HG03045 (cell line): ENCODE data around the gene COA1.
"Not testable (repeated sequence)": the region's sequence is repeated elsewhere in the genome, so short reads cannot be mapped to it uniquely, and the experiment has no call there.

Experiments used
- ATAC-seq: cut with Tn5 transposase; IDR thresholded peaks from one replicate; pipeline ENCODE4 v1.9.1; 2021; ENCODE audit warnings: mild to moderate bottlenecking, moderate library complexity; ENCODE audit not compliant: unreplicated experiment

COA1 gene

DNA sequence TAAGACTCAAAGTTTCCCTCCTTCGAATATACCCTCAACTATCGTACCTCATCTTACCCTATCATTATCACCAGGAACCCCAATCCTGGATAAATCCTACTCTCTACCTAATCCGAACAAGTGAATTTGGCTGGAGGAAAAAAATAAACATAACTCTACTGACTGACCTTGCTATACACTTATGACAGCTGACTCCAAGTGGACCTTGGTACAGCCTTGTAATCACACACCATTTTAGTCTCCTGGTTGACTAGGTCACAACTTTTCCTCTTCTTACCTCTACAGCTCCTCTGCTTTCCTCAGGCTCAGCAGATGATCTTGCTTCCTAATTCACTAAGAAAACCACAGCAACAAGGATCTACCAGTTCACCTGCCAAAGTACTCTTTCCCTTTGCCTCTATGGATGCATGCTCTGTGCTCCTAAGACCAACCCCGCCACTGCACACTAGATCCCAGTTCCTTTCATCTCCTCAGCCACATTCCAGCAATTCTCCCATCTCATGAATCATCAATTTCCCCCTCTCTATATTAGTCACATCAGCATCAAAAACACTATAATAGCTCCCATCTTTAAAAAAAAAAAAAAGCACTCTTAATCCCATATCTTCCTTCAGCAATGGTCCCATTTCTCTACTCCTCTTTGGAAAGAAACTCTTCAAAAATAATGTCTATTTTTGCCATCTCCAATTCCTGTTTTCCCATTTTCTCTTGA lies 35.5 kb downstream of the COA1 start:
- no peak for ATAC-seq

DNA sequence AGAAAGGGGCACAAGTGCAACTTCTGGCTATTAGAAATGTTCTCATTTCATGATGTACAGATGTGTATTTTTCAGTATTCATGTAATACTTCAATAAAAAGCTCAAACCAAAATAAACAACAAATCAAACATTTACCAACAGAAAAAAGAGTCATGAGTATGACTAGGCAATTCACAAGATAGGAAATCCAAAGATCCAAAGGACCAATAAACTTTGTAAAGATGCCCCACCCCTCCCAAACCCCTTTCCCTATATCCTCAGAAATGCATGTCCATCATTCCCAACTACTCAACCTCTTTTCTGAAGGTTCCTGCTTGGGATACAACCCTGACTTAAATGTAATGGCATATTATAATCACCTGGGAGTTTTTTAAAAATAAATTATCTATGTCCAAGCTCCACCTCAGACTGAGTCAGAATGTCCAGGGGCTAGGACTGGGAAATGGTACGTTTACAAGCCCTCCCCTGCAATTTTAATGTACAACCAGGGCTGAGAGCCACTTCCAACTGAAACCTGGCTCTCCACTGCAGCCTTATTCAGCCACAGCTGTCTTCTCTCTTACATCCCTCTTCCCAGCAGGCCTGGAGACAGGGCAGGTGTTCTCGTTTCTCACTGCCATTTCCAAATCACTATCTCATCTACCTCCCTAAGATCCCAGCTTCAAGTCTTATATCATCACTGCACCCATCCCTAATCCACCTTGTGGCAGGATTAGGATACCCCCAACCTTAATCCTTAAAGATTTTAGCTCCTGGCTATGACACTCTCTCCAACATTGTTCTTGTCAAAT lies 36.5 kb downstream of the COA1 start:
- ATAC-seq = no peak

DNA sequence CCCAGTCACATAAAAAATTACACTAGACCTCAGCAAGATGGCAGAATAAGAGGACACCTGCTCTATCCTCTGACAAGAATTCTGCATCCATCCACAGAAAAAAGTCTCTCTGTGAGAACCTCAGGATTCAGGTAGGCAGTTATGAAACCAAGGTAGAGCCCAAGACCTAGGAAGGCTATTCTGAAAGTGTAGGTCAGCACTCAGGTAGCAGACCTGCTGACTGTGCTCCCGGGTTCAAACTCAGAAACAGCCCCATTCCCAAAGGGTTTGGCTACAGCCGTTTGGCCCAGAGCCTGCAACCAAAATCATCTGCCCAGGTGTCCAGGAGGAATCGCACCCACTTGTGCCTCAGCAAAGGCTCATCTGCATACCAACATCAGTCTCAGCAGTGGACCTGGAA lies 37.7 kb downstream of the COA1 start:
- ATAC-seq = no peak

DNA sequence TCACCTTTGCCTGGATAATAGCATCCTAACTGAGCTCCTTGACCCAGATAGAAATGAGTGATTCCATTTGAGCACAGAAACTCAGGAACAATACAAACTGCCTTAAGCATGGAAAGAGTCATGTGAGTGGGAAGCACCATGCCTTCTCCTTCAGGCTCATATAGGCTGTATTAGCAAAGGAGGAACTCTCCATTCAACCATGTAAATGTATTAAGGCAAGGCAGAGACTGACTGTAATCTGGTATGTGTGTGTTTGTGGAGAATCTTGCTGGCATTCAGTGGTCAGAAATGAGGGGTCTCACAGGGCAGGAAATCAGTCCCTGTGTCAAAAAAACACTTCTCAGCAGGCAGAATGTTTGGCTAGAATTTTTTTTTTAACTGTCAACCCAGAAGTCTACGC lies 40.2 kb downstream of the COA1 start:
- ATAC-seq = no peak

DNA sequence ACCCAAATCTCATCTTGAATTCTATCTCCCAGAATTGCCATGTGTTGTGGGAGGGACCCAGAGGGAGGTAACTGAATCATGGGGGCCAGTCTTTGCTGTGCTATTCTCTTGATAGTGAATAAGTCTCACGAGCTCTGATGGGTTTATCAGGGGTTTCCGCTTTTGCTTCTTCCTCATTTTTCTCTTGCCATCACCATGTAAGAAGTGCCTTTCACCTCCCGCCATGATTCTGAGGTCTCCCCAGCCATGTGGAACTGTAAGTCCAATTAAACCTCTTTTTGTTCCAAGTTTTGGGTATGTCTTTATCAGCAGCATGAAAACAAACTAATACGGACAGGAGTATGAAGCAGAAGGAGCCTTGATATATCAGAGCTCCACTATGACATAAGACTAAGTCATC lies 41.5 kb downstream of the COA1 start:
- not testable (repeated sequence) for ATAC-seq

DNA sequence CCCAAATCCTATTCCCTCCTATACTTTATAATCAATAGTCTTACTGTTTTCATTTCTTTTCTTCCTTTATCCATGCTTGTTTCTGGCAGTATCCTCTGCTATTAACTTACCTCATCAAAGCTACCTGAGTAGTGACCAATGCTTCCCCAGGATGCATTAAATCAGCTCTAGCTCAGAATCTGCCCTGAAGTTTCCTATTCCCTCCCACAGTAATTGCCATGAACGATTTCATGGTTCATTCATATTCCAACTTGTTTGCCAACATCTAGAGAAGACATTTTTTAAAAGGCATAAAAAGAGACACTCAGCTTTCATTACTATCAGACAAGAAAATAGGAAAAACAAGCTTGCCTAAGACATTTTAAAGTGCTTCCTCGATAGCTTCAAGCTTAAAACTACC lies 42.3 kb downstream of the COA1 start:
- ATAC-seq = no peak

DNA sequence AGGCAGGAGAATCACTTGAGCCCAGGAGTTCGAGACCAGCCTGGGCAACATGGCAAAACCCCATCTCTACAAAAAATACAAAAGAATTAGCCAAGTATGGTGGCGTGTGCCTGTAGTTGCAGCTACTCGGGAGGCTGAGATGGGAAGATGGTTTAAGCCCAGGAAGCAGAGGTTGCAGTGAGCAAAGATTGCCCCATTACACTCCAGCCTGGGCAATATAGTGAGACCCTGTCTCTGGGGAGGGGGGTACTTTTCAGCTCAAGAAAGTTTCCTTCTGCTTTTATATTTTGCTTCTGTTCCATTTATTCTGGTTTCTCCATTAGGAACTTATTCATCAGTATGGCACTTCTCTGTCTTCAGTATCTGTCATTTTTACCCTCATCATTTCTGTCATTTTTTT lies 48.6 kb downstream of the COA1 start:
- no peak for ATAC-seq

DNA sequence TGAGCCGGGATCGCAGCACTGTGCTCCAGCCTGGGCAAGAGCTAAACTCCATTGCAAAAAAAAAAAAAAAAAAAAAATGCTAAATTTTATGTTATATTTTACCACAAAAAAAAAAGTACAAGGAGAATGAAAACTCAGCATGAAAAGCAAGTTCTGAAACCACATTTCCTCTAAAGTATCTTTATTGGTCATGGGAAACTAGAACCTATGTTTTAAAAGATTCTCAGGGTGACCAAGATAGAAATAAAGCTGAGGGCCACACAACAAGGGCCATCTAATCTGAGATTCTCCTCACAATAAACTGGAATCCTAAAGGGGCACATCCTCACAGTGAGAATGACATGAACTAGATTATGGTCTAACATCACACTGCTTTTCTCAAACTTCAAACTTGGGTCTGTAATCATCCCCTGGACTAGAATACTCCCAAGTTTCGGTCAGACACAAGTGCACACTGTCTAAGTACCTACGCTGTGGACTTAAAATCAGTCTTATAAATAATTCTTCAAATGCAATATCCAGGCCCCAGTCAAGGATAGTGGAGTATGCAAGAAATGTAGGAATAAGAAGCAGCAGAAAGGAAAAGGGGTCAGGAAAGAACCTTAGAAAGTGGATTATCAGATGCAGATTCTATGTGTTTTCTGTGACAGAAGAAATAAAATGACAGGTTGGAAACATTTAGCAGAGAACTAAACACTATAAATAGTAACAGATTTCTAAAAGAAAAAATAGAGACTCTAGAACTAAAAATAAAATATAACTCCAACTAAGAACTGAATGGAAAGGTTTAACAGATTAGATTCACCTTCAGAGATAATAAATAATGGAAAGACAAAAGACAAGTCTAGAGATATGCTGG lies 49.9 kb downstream of the COA1 start:
- no peak for ATAC-seq

DNA sequence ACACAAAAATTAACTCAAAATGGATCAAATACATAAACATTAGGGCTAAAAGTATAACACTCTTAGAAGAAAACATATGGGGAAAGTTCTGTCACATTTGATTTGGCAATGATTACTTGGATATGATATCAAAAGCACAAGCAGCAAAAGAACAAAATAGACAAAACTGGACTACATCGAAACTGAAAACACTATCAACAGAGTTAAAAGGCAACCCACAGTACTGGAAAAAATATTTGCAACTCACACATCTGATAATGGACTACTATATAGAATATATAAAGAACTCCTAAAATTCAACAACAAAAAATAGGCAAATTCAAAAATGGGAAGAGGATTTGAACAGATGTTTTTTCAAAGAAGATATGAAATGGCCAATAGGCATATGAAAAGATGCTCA lies 51.0 kb downstream of the COA1 start:
- ATAC-seq = no peak

DNA sequence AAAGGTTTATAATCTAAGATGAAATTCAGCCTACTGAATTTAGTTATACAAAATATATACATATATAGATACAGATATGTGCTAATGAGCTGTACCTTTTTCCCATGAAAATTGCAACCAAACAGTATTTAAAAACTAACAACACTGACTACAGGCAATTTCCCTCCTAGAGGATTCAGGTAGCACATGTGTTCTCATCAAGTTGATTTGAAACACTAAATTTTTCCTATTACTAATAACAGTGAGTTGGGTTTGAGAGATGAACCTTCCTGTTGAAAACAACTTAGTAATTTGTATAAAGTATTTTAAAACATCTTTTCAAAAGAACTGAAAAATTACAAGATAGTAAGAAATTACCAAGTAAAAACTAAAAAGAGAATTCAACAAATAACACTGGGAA lies 51.5 kb downstream of the COA1 start:
- no peak for ATAC-seq

DNA sequence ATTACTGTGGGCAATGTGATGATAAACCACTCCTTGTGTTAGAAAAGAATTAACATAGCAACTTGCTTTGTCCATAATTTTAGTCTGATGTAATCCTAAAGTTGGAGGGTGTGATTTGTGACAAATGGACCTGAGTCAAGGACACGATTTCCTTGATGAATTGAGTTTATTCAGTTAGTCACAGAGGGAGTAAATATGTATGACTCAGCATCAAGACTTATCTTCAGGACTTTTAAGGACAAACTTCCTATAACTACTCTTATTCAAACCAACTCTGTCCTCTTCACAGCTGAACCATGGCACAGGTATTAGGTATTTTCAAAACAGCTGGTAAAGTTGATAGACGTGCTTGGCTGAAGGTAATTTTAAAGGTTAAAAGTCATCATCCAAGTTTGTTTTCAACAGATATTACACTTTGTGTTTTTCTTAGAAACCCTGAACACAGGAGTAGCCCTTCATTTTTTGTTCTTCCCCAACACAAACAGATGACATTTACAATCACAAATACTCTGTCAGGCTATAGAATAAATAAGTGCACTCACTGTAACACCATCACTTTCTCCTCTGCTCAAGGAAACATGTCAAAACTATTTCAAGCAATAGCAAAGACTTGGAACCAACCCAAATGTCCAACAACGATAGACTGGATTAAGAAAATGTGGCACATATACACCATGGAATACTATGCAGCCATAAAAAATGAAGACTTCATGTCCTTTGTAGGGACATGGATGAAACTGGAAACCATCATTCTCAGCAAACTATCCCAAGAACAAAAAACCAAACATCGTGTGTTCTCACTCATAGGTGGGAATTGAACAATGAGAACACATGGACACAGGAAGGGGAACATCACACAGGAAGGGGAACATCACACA lies 54.5 kb downstream of the COA1 start:
- ATAC-seq = no peak

DNA sequence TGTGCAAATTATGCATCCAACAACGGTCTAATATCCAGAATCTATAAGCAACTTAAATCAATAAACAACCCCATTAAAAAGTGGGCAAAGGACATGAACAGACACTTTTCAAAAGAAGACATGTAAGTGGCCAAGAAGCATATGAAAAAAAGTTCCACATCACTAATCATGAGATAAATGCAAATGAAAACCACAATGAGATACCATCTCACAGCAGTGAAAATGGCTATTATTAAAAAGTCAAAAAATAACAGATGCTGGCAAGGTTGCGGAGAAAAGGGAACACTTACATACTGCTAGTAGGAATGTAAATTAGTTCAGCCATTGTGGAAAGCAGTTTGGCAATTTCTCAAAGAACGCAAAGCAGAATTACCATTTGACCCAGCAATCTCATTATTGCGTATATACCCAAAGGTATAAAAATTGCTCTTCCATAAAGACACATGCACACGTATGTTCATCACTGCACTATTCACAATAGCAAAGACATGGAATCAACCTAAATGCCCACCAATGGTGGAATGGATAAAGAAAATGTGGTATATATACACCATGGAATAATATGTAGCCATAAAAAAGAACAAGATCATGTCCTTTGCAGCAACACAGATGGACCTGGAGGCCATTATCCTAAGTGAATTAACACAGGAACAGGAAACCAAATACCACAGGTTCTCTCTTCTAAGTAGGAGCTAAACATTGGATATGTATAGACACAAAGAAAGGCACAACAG lies 55.9 kb downstream of the COA1 start:
- not testable (repeated sequence) for ATAC-seq

DNA sequence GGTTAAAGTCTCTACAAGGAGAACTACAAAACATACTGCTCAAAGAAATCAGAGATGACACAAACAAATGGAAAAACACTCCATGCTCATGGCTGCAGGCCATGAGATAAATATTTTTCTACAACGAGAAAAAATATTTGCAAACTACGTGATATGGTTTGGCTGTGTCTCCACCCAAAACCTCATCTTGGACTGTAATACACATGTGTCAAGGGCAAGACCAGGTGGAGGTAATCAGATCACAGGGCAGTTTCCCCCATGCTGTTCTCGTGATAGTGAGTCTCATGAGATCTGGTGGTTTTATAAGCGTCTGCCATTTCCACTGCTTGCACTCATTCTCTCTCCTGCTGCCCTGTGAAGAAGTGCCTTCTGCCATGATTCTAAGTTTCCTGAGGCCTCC lies 57.8 kb downstream of the COA1 start:
- no peak for ATAC-seq

DNA sequence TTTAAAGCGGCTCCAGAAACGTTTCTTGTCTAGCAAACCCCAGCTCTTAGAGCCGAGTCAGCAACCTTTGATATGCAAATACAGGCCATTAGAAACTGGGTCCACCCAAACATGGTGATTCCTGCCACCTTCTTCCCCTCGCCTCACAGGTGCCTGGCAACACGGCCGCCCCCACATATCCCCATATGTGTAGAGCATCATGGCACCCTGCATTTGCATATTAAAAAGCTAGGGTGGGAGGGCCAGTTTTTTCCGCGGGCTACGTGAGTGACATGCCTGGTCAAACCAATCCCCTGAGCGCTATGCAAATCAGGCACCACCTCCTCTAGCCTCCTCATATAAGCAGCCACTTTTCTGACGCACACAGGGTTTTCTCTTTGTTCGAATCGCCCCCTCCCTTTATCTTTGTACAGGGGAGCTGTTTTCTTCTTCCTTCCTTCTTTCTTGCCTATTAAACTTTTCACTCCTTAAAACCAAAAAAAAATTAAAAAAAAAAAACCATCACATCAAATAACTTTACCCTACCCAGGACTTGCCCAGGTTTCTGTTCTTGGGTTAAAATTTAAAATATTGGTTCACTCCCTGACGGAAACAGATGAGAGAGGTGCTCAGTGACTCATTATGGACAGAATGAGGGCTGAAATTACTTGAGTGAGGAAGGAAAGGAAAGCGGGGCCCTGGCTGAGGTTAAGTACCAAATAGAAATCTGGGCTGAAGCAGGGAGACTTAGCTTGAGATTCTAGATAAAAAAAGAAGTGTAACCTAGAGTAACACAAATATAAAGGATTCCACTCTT lies 59.8 kb downstream of the COA1 start:
- no peak for ATAC-seq

DNA sequence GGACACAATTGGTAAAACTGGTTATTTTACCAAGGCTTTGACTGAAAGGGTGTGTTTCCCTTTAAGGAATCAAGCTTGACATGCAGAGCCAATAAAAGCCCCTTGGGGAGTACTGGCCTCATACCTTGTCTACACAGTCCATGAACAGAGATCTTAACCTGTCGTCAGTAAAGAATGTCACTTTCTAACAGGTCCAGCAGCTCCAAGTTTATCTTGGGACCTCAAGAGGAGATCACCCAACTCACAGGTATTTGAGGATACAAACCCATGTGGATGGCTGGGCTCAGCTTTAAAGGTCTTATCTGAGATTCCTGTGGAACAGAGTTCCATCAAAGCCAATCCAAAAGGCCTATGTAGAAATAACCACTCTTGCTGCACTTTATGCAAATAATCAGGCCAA lies 61.3 kb downstream of the COA1 start:
- no peak for ATAC-seq

DNA sequence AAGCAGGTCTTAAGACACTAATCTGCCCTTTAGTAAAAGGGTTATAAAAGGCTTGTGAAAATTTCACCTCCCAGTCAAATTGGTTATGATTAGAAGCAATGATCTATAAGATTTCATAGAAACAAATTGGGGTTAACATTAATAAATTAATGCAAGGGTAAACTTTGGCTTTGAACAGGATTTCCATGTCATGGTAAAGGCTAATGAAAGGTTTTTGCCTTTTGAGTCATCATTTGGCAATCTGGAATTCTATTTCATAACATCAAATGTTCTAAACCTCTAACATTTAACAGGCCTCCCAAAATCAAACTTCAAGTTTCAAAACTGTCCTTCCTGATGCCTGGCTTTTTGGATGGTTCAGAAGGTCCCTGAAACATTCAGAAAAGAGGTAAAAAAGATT lies 62.4 kb downstream of the COA1 start:
- ATAC-seq = no peak

DNA sequence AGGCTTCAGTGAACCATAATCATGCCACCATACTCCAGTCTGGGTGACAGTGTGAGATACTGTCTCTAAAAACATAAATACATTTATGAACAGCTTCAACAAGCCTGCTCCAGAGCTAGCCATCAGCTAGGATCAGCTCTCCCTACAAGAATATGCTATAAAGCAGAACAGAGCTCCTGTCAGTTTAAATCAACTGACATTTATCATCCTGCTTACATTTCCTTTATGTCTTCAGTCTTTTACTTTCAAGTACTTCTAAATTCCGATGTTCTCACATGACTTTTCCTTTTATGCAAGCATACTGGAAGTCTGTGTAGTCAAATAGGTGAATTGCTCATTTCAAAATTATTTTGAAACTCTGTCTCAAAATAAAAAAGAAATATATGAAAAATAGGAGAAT lies 64.6 kb downstream of the COA1 start:
- no peak for ATAC-seq

DNA sequence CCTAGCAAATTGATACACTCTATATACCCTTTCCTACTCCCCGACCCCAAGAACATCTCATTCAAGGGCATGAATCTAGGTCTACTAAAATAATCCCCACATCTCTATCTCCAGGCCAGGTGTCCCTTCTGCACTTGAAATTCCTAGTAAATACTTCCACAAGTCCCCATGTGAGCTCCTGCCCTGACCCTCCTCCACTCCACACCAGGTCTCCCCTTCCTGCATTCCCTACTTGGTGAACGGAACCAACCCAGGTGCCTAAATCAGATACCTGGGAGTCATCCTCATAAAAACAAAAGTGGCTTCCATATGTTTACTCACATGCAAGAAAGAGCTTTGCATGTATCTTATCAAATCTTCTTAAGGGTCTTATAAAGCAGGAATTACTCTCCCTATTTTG lies 69.2 kb downstream of the COA1 start:
- ATAC-seq = no peak

DNA sequence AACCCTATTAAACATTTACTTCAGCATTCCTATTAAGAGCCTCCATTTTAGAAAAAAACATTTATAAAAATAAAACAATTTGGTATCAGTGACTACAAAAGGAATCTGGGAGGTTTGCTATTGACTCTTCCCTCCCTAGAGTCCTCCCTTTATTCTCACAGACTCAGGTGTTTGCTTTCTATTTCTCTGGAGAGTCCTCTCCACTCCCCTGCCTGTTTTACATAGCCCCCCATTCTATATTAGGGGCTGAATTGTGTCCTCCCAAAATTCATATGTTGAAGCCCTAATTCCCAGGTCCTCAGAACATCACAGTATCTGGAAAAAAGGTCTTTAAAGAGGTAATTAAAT lies 69.8 kb downstream of the COA1 start:
- ATAC-seq = no peak
